Hematopoietic multipotent progenitor cell treated with erythropoietin and hydrocortisone succinate and interleukin-3 and kit ligand, for 15 days (in vitro differentiated cells): ENCODE results near the gene P4HA2.

Experiments
- DNase-seq: peaks from one replicate; pipeline ENCODE4 v3.0.0-alpha.2; 2015; ENCODE audit warnings: low spot score

P4HA2 gene

DNA sequence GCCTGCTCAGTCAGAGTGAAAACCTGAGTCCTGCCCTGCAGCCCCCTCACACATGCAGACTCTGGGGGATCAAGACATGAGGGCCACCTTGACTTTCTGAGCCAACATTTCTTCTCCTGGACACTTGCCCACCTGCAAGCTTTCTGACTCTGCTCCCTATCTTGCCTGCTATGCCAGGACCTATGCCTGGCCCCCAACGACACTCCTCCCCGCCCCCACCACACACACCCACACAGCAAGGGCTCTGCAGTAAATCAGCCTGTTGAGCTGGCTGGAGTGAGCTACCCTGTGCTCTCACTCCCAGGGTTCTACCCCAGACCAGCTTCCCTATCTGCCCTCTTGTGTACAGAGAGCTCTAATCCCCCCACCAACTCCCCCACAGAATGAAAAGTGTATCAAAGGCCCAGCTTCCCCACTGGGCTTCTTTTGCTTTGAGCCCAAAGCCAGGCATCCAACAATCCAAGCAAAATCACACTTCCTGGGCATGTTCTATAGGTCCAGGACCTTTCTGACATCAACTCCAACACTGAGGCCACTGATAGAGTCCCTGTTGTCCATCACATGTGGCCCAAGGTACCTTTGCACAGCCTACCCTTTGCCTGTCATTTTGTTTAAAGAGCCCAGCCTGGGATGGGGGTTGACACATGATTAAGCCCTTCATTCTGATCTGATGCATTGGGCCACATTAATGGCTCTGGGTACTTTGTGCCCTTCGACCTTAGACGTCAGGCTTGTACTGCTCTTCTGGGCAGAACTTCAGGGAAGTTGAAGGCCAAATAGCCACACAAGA, 37.1 kb upstream of the P4HA2 start:
- no peak for DNase-seq

DNA sequence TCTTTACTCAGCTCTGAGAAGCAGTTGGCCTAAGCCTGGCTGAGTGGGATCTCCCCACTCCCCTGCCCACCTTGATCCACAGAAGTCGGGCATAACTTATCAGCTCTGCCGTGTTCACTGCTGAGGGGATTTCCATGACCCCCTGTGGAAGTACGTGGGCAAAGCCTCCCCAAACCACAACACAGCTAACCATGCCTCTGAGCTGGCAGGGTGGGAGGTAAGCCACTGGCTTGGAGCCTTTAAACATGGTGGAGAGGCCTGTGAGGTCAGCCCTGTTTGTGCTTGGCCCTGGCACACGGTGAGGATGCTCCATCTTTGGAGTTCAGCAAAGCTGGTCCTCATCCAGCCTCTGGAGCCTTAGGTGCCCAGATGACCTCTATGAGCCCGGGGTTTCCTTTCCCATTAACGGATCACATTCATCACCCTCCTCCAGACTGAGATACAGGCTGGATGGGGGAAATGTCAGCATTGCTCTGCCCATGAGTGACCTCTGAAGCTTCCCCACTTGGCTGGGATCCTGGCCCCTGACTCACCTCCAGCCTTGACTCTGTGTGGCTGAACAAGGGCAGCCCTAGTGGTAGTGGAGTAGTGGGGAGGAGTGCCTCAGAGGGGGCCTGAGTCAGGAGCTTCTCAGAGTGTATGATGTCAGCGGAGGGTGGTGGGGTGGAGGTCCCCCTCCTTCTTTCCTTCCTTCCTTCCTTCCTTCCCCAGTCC, 36.1 kb upstream of the P4HA2 start:
- no peak for DNase-seq

DNA sequence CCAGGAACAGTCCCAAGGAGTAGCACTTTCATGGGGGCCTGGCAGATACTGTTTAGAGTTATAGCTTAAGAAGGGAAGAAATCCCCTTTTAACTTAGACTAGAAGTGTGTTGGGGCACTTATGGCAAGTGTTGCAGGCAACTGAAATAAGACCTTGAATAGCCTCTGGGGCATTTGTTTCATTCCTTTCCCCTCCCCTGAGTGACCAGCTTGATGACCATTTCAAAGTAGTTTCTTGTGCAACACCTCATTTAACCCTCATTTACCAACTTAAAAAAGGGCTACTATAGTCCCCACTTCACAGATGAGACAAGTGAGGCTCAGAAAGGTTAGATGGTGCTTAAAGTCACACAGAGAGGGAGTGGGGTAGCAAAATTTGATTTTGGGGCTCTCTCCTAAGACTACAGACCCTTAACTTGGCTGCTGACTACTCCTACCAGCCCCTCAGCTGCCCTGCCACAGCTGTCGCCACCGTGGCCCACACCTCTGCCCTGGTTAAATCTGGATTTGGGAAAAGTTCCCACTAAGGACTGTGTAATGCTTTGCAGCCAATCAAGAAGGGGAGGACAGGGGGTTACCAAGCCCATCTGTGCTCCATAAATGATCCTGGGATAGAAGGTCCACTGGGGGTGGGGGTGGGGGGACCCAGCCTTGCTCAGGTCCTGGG, 35.4 kb upstream of the P4HA2 start:
- no peak for DNase-seq

DNA sequence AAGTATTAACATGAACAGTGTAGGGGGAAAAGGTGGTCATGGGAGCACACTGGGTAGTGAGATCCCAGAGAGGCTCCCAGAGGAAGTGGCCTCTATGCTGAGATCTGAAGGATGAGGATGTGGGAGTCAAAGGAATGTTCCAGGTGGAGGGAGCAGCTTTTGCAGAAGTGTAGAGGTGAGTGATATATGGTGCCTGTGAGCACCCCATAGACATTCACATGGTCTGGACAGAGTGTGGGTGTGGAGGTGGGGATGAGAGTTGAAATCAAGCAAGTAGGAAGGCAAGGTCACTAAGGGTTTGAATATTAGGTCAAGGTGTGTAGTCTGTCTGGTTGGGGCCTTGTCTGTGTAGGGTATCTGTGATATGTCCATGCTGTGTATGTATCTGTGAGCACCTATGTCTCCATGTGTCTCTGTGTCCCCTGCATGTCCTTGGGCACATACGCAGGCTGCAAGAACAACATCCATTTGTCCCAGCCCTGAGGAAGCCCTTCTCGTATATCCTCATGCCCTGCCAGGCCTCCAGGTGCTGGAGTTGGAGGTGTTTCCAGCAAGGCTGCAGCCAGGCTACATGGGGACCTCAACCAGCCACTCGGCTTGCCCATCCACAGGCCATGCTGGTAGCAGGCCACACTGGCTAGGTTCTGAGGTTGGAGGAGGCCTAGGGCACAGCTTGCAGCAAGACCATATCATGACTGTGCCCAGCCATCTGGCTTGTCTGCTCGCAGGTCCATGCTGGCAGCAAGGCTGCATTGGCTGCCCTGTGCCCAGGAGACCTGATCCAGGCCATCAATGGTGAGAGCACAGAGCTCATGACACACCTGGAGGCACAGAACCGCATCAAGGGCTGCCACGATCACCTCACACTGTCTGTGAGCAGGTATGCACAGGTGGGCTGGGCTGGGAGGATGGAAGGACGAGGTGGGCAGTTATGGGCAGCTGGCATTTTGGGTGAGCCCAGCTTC, 34.5 kb upstream of the P4HA2 start:
- no peak for DNase-seq

DNA sequence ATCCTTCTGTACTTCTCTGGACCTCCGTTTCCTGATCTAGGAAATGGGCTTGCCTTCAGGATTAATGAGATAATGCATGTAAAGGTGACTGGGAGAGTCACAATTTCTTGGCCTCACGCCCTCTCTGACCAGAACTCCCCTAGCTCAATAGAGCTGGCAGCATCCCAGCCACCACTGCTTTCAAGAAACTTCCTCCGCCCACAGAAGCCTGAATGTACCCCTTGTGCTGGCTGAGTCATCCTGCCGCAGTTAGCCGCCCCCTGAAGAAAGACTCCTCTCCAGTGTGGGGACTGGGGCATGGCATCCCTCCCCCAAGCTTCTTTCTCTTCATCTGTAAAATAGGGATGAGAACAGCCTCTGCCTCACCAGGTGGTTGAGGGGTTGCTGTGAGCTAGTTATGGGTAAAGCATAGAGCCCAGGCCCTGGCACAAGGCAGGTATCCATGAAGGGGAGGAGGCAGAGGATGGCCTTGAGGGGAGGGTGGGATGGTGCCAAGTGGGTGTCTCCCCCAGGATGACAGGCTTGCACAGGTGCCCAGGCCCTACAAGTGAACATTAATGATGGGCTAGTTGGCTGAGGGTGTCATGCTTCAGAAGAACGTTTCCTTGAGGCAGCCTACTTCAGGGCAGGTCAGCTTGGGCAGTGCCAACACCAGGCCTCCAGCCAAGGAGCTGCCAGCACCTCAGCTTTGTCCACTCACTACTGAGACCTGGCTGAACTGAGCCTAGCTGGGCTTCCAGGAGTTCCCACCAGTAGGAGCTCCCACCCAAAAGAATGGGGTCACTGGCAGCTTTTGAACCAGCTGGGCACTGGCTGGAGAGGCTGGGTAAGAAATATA, 33.3 kb upstream of the P4HA2 start:
- DNase-seq, result no peak

DNA sequence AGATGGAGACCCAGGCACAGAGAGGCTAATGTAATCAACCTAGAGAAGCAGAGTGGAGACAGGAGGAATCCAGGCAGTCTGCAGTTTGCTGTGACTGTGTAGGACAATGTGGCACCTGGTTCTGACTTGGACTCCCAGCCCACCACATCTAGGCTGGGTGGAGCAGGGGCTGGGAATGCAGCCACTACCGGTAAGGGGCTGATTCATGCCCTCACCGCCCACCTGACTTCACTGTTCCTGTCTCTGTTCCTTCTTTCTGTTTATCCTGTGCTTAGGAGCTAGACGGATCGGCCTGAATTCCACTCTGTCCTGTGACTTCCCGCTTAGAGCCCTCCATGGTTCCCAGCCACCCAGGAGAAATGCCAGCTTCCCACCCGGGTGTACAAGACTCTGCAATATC, 32.4 kb upstream of the P4HA2 start:
- no peak for DNase-seq

DNA sequence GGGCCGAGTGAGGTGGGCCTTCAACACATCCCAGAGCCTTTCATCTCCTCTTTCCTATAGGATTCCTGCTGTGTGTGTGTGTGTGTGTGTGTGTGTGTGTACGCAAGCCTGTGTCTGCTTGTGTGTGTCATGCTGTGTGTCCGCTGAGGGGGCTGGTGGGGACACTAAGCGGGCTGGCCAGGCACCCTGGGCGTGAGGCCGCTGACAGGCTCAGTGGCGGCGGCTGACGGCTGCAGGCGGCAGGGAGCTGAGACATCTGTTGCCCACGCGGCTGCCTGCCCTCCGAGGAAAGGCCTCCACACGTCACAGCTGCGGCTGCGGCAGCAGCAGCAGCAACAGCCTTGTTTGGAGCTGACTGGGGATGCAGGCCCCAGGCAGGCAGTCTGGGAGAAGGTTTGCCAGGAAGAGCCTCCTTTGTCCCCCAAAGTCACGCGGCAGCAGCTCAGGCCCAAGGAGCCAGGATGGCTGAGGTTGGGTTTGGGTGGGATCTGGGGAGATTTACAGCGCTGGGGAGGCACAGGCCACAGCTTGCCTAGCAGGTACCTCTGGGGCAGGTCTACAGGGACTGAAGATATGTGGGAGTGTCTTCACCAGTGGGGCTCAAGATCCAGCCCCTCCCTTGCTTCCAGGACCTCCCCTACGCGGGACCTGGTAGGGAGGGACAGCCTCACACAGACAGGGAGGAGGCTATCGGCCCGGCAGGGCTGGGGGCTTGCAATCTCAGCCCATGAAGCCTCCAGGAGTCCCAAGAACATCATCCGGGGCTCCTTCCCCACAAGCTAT, 31.6 kb upstream of the P4HA2 start:
- DNase-seq, result no peak

DNA sequence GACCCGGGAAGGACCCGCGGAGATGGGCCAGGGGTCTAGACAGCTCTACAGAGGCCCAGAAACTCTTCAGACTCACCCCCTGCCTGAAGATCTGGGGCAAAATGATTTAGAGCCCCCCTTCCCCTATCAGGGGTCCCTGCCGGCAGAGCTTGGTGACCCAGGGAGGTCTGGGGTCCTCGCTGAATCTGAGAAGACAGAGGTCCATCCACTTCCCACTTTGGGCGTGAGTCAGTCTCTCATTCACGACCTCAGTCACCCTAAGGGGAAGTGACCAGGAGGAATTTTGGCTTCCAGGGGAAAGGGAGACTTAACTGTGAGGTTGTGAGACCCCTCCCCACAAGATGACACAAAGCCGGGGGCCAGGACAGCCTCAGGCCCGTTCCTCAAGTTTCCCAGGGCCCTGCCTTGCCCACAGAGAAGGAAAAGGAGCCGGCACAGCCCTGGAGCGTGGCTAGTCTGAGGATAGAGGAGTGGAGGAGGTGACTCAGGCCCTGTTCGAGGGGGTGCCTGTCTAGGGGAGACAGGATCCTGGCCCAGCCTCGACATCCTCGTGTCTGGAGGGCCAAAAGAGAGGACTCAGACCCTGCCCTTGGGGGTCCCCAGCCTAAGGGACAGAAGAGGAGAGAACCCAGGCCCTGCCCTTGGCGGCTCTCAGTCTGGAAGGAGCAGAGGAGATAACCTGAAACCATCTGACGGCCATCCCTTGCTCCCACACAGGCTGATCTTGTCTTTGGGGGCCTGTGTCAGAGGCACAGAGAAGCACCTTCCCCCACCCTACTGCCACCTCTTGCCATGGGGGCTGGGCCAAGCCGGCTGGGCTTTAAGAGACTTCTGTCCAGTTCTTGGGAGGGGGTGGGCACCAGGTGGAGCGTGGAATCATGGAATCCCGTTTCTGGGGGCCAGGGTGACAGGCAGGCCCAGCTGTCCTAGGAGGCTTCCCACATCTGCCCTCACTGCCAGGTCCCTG, 30.7 kb upstream of the P4HA2 start:
- no peak for DNase-seq

DNA sequence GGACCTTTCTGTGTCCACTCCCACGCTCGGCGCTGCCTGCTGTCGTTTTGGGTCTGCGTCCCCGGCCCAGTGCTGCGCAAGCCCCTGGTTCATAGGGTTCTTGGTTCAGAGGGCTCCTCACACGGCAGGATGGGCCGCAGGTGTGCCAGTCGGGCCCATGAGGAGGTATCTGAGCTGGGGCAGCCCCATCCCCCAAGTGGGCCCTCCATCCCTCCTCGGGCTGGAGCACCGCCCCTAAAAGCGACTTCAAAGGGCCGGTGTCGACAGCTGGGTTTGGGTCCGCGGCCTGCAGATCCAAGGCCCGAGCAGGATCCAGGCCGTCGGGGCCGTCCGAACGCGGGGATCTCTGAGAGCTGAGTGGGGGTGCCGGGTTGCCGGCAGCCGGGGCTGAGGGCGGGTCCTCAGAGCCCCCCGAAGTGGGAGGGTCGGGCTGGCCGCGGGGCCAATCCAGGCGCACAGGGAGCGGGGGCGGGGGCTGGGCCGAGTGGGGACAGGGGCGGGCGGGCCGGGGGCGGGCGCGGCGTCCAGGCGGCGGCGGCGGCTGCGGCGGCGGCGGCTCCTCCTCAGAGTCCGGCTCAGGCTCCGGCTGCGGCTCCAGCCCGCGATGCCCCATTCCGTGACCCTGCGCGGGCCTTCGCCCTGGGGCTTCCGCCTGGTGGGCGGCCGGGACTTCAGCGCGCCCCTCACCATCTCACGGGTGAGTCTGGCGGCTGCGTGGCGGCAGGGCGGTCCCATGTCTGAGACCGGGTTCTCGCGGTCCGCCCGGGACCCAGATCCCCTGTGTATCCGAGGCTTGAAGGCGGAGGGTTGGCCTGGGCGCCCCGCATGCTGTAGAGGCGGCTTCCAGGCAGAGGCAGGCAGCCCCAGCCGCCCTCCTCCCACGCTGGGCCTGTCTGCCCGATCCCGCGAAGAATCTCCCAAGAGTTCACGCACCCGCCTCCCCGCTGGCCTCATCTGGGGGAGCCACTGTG, 29.8 kb upstream of the P4HA2 start, which contains the start of gene PDLIM4:
Gene PDLIM4, plus strand, starts transcription at position 566 of the 971 bp plus-strand sequence. Its CDS starts 39 bp downstream, at position 605.
- DNase-seq, result no peak

DNA sequence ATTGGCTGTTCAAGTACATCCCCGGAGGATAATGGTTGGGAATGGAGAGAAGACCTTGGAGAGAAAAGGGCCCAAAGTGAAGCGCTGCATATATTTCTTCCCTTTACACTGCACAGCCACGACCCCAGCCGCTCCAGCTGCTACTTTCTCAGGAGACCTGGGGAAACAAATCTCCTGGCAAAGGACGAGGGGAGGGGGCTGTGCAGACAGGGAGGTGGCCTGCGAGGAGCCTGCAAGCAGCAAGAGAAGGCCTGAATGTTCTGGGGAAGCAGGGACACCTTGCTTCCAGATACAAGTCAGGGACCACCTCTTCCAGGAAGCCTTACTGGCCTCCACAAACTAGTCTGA, 29.1 kb upstream of the P4HA2 start:
- no peak for DNase-seq

DNA sequence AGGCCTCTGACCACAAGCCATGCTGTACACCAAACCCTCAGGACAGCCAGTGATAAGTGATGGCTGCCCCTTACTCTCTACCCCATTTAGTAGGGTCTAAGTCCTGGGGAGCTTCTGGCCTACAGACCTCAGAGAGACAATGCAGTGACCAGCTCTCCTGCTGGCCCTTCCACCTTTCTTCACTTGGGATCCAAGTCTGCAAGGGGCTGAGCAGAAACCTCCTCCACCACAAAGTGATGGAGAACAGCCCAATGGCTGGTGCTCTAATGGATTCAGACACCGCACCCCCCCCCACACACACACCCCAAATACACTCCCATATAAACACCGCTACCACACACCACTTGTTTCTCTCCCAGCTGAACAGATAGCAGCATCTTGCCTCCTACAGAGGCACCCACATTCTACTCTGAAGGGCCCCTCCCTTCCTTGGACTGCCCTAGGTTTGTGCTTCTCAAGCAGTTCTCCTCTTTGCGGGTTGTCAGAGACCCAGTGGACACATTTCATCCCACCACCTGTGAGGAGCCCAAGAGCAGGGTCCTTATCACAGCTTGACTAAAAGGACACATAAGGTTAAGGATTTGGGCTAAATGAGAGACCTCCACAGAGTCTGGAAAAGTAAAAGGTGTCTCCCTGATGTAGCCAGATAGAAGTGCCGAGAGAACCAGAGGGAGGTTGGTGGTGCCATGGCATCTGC, 28.6 kb upstream of the P4HA2 start:
- DNase-seq, result no peak

DNA sequence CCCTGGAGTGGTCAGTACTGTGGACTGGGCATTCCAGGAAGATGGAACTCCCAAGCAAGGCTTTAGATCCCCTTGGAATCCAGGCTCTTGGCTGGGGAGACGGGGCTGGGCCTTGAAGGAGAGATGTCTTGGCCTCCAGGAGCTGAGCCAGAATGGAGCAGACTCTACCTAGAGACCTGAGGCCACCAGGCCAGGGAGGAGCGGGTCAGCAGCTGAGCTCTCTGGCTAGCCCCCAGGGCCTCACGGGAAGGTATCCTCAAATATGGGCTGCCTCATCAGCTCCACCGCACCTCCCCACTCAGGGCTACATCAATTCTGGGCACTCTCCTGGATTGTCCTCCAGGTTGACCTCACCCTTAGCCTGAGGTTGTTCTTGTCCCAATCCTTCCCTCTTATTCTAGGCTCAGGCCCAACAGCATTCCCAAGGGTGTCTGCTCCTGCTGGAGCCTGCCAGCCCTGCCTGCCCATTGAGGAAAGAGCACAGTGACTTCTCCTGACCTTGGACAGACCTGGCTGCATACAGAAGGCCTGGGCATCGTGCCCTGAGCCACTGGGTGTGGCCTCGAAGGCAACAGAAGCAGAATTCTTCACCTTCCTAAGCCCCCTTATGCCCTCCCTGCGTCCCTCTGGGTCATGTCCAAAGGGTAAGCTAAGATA, 26.8 kb upstream of the P4HA2 start:
- no peak for DNase-seq

DNA sequence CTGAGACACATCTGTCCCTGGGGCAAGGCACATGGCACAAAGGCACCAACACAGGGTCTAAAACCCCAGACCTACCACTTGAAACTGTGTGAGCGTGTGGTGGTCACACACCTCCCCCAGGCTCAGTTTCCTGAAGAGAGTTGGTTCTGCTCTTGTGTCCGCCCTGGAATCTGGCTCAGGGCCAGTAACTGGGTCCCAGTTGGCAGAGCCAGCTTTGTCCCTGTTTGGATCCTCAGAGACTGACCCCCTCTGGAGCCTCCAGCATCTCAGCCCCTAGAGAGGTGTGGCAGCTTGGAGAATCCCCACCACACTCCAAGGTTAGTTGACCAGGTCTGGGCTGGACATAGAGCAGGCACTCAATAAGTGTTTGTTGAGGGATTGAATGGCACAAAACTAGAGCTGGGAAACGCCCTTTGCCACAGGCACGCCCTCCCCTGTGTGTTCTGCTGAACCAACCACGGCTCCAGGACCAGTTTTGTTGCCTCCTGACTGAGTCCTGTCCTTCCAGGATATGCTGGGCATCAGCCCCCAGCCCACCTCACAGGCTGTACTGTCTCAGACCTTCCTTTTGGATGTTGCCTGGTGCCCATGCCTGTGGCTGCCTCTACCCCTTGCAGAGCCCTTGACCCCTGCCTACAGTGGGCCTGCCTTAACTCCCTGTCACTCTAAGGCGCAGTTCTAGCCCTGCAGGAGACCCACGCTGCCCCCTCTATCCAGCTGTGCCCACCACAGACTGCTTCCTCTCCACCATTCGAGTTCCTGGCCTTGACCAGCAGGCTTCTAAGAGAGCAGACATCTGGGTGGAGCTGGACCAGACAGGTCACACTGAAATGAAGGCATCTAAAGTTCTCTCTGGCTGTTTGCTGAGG, 26.0 kb upstream of the P4HA2 start:
- DNase-seq, result no peak

DNA sequence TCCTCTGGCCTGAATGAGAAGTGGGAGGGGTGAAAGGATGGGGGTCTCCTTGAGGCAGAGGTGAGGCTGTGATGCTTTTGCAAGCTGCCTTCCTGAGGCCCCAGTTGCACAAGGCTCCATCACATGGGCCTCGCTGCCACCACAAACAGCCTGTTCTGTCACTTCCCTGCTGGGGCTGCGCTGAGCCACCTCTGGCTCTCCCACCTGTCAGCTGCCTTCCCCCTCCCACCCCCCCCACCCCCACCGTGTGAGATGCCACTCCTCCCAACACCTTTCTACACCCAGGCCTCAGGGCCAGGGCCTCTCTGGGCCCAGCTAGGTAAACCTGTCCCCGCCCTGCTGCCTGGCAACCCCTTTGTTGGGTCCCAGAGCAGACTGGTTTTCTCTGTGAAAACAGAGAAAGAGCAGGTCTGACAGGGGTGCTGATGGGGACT, 25.4 kb upstream of the P4HA2 start:
- DNase-seq, result no peak

DNA sequence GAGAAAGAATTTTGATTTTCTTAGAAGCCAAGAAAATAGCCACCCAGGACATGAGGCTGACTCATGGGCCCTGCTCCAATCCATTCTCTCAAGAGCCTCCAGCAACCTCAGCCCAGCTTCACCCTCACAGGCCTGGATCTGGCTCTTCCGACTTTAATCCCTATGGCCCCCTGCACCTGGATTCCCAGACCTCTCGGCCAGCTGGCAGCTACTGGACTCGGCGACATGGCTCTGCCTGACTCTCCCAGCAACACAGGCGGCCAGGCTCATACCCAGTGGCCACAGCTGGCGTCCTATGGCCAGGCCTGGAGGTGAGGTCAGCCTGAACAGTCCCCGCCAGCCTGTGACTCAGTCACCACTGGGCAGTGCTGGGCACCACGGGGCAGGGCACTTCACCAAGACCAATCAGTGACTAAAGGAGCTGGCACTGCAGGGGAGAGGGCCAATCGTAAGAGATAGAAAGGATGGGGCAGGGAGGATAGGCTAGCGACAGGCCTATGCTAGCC, 23.6 kb upstream of the P4HA2 start:
- no peak for DNase-seq
